WERI-Rb-1 (cell line): Measurements from ENCODE around the gene BPIFB2.

Experiments
- DNase-seq: peaks from one replicate; pipeline ENCODE4 v3.0.0-alpha.2; 2020
- H3K27ac ChIP-seq: fragments of 250-450 bp; sonication (Bioruptor Pico); 2 replicates; pipeline ENCODE4 v1.5.1; 2020; ENCODE audit warnings: mild to moderate bottlenecking, moderate library complexity
- H3K27me3 ChIP-seq: fragments of 250-450 bp; sonication (Bioruptor Pico); 2 replicates; pipeline ENCODE4 v1.5.1; 2021; ENCODE audit warnings: mild to moderate bottlenecking, low read depth, moderate library complexity; ENCODE audit not compliant: insufficient read depth, severe bottlenecking
- H3K36me3 ChIP-seq: fragments of 250-450 bp; sonication (Bioruptor Pico); 2 replicates; pipeline ENCODE4 v1.5.1; 2020; ENCODE audit warnings: mild to moderate bottlenecking, moderate library complexity
- H3K4me3 ChIP-seq: 2 replicates; pipeline ENCODE4 v1.5.1; 2011; ENCODE audit warnings: low read depth, mild to moderate bottlenecking, control low read depth, low read length
- H3K9me3 ChIP-seq: fragments of 250-450 bp; sonication (Bioruptor Pico); 2 replicates; pipeline ENCODE4 v1.5.1; 2021; ENCODE audit warnings: mild to moderate bottlenecking, moderate library complexity; ENCODE audit not compliant: severe bottlenecking
- CTCF ChIP-seq: IDR thresholded peaks from 2 replicates; pipeline ENCODE4 v1.5.1; 2011; ENCODE audit warnings: low read depth, mild to moderate bottlenecking, control low read depth, inconsistent platforms, low read length

BPIFB2 gene

GRCh38 chr20:32995802-32996201 lies 11.7 kb upstream of the BPIFB2 start:
- no peak for DNase-seq
- H3K9me3 ChIP-seq = peaks cover 11% of the 10 kb centered on the region
- H3K27me3 ChIP-seq = no peaks in the 10 kb centered on the region
- TF ChIP-seq CTCF = 0 out of 2 replicates have a peak, but pooled peaks have one; percentile 8
- H3K27ac ChIP-seq = no peak overlapping the region
- H3K36me3 ChIP-seq = no peaks in the 10 kb centered on the region
- H3K4me3 ChIP-seq = no peak overlapping the region

- H3K9me3 ChIP-seq = peaks cover 11% of the 10 kb centered on the region
- H3K36me3 ChIP-seq = no peaks in the 10 kb centered on the region
- no peak overlapping the region for H3K4me3 ChIP-seq
- H3K27ac ChIP-seq = no peak overlapping the region
- TF ChIP-seq CTCF = no peak
- H3K27me3 ChIP-seq = no peaks in the 10 kb centered on the region
- DNase-seq = no peak
Observed at GRCh38 chr20:32997431-32997830, 10.1 kb upstream of the BPIFB2 start.

- Histone ChIP-seq H3K4me3 (no peak overlapping the region), H3K36me3 (no peaks in the 10 kb centered on the region), H3K9me3 (peaks cover 10% of the 10 kb centered on the region), H3K27ac (no peak overlapping the region), H3K27me3 (no peaks in the 10 kb centered on the region)
- TF ChIP-seq CTCF = no peak
- no peak for DNase-seq
Observed at GRCh38 chr20:32999603-33000250, 7.8 kb upstream of the BPIFB2 start.

- no peak for TF ChIP-seq CTCF
- H3K27me3 ChIP-seq = no peaks in the 10 kb centered on the region
Observed at GRCh38 chr20:33000802-33001466, 6.6 kb upstream of the BPIFB2 start.

GRCh38 chr20:33002087-33002808 lies 5.3 kb upstream of the BPIFB2 start:
- Histone ChIP-seq H3K27ac (no peak overlapping the region), H3K27me3 (no peaks in the 10 kb centered on the region), H3K36me3 (no peaks in the 10 kb centered on the region), H3K9me3 (peaks cover 5% of the 10 kb centered on the region), H3K4me3 (no peak overlapping the region)
- no peak for TF ChIP-seq CTCF
- DNase-seq = no peak

More at GRCh38 chr20:33000802-33001466, 6.6 kb upstream of the BPIFB2 start:
- Histone ChIP-seq H3K4me3 (no peak overlapping the region), H3K27ac (no peak overlapping the region), H3K9me3 (peaks cover 5% of the 10 kb centered on the region), H3K36me3 (no peaks in the 10 kb centered on the region)
- no peak for DNase-seq
